ENCODE data around the gene RWDD4.
"Not testable (repeated sequence)": the region's sequence is repeated elsewhere in the genome, so short reads cannot be mapped to it uniquely, and the experiment has no call there.

Gene RWDD4

GRCh38 chr4:183636503-183636902 is 22.5 kb downstream of the RWDD4 start:
- DNase-seq (ENCODE audit: low read depth in 2 of 3, low spot score in 1 of 3): no peak

- DNase-seq (ENCODE audit: low read depth in 2 of 3, low spot score in 1 of 3): no peak
These were observed 23.2 kb downstream of the RWDD4 start for GRCh38 chr4:183635741-183636140.

GRCh38 chr4:183635321-183635720 is 23.7 kb downstream of the RWDD4 start:
- no peak for DNase-seq (ENCODE audit: low read depth in 2 of 3, low spot score in 1 of 3)

GRCh38 chr4:183633476-183634400 is 25.2 kb downstream of the RWDD4 start:
- DNase-seq (ENCODE audit: low read depth in 2 of 3, low spot score in 1 of 3): no peak

DNA sequence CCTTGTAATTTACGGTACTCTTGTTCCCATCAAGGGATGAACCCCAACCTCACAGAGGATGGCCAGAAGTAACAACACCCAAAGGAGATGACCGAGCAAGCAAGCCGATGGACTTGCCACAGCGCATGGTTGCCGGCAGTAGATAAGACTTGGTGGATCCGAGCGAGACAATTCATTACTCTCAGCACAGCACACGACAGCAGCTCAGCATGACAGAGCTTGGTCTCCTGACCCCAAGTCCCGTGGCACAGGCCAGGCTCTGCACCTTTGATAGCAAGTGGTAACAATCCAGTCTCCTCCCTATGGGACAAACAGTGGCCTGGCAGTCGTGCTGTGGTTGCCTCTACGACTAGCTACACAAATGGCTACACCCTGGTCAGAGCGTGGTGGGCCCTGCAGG is 26.3 kb downstream of the RWDD4 start:
- DNase-seq (ENCODE audit: low read depth in 2 of 3, low spot score in 1 of 3): no peak

- DNase-seq (ENCODE audit: low read depth in 2 of 3, low spot score in 1 of 3): no peak
These were observed 27.3 kb downstream of the RWDD4 start for GRCh38 chr4:183631577-183632198.

DNA sequence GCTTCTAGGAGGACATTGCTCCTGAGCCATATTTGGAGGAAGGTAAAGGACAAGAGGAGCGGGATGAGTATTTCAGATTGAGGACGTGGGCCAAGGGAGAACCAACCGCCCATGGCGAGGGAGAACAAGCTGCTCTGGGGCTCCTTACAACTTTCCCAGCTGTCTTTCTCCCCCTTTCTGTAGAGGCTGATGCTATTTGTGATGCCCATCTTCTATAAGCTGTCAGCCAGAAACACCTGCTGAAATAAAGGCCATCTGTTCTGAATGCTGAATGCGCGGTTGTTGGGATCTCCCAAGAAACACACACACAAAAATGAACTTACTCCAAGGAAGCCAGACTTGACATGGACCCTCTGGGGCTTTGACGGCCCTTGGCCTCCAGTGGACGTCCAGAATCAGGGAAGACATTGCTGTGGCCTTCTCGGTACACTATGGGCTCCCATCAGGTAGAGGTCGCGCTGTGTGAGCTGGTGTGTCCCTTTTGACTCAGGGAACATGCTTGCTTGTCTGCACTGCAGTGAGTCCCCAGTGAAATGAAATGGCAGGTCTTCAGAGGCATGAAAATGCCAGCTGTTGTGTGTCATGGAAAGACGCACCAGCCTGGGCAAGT is 30.9 kb downstream of the RWDD4 start:
- DNase-seq (ENCODE audit: low read depth in 2 of 3, low spot score in 1 of 3): no peak

DNA sequence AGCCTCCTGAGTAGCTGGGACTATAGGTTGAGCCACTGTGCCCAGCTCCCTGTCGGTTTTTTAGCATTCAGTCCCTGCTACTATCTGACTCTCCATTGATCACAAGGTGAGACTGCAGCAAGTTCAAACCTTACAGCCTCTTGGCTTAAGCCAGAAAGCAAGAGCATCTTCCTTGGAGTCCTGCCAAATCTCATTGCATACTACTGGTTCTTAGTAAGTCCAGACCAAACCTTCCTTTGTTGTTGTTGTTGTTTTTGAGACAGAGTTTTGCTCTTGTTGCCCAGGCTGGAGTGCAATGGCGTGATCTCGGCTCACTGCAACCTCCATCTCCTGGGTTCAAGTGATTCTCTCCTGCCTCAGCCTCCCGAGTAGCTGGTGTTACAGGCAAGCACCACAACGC is 31.7 kb downstream of the RWDD4 start:
- DNase-seq (ENCODE audit: low read depth in 2 of 3, low spot score in 1 of 3): not testable (repeated sequence)

DNA sequence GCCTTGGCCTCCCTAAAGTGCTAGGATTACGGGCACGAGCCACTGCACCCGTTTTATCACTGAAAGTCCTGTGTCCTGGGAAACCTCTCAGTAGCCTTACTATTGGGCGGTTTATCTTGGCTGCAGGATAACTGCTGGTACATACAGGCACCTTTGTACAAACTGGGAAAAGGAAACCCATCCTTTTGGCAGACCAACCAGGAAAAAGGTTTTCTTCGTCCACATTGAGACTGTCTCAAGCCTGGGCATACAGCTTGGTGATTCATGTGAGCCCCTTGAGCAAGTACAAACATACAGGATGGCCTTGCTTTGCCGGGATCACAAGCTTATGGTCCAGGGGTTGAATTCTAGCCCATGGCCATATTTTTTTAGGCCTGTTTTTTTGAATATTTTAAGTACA is 32.8 kb downstream of the RWDD4 start:
- DNase-seq (ENCODE audit: low read depth in 2 of 3, low spot score in 1 of 3): no peak

GRCh38 chr4:183624548-183624947 is 34.4 kb downstream of the RWDD4 start:
- DNase-seq (ENCODE audit: low read depth in 2 of 3, low spot score in 1 of 3): no peak

DNA sequence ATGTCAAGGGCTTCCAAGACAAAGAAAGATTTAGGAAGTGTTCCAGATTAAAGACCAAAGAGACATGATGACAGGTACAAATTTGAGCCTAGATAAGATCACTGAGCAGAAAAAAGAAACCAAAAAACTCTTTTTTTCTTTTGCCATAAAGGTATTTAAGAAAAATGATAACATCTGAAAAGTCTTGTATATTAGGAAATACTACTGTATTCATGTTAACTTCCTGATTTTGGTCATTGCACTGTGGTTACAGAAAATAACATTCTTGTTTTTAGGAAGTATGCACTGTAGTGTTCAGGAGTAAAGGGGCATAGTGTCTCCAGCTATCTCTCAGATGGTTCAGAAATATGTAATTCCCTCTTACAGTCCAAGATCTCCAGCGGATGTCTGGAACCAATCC is 37.1 kb downstream of the RWDD4 start:
- no peak for DNase-seq (ENCODE audit: low read depth in 2 of 3, low spot score in 1 of 3)

- DNase-seq (ENCODE audit: low read depth in 2 of 3, low spot score in 1 of 3): no peak
These were observed 38.6 kb downstream of the RWDD4 start for GRCh38 chr4:183620421-183620820.

GRCh38 chr4:183618681-183619080 is 40.3 kb downstream of the RWDD4 start:
- no peak for DNase-seq (ENCODE audit: low read depth in 2 of 3, low spot score in 1 of 3)

DNA sequence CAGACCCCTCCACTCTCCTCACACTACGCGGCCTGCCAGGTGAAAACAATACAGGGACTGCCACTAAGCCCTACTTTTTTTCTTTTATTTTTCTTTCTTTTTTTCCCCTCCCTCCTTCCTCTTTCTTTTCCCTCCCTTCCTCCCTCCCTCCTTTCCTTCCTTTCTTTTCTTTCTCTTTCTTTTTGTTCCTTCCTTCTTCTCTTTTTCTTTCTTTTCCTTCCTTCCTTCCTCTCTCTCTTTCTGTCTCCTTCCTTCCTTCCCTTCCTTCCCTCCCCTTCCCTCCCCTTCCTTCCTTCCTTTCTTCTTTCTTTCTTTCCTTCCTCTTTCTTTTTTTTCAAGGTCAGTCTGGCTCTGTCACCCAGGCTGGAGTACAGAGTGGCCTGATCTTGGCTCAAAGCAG is 41.9 kb downstream of the RWDD4 start:
- no peak for DNase-seq (ENCODE audit: low read depth in 2 of 3, low spot score in 1 of 3)

- no peak for DNase-seq (ENCODE audit: low read depth in 2 of 3, low spot score in 1 of 3)
These were observed 46.4 kb downstream of the RWDD4 start for GRCh38 chr4:183612329-183613250.

- DNase-seq (ENCODE audit: low read depth in 2 of 3, low spot score in 1 of 3): no peak
These were observed 47.7 kb downstream of the RWDD4 start for GRCh38 chr4:183611210-183611830.

DNA sequence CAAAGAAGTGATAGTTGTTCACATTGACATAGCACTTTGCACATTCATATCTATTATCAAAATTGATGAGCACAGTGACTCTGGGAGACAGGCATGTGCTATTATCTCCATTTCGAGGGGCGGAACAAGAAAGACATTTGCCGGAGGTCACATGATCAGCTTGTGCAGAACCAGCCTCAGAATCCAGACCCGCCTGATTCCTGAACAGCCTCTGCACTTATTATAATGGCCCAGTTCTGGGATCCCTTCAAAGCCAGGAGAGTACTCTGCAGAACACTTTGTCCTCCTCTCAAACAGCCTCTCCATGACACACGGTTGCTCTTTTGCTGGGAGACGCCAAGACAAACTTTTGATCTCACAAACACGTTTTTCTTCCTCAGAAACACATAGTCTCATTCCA is 48.4 kb downstream of the RWDD4 start:
- DNase-seq (ENCODE audit: low read depth in 2 of 3, low spot score in 1 of 3): no peak

GRCh38 chr4:183610033-183610432 is 49.0 kb downstream of the RWDD4 start:
- DNase-seq (ENCODE audit: low read depth in 2 of 3, low spot score in 1 of 3): no peak

GRCh38 chr4:183609151-183609550 is 49.8 kb downstream of the RWDD4 start:
- DNase-seq (ENCODE audit: low read depth in 2 of 3, low spot score in 1 of 3): no peak

DNA sequence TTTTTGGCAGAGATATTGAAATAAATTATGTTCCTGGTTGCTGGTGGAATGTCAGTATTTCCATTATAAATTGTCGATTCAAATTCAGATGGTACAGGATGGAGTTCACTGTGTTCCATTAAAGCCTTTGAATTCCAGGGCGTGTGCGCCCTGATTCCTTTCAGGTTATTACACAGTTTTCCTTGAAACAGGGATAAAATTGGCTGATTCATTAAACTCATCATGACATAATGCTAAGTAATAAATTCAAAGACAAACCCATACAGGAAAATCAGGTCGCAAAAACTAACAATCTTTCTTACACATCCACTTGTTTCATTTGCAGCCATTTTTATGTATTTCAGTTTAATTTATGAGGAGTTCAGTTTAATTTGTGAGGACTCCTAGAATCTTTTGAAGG is 51.1 kb downstream of the RWDD4 start:
- no peak for DNase-seq (ENCODE audit: low read depth in 2 of 3, low spot score in 1 of 3)

- DNase-seq (ENCODE audit: low read depth in 2 of 3, low spot score in 1 of 3): no peak
These were observed 56.4 kb downstream of the RWDD4 start for GRCh38 chr4:183602557-183603027.
